GM12801 (cell line): Measurements from ENCODE around the gene MCM9.
A peak's percentile ranks its signal among the peaks of the same experiment; 100 is the strongest.

ENCODE experiments used
- CTCF ChIP-seq: IDR thresholded peaks from one replicate; pipeline ENCODE4 v1.5.1; 2011; ENCODE audit warnings: control low read depth; ENCODE audit not compliant: insufficient read length; ENCODE audit errors: extremely low read depth

Gene MCM9

GRCh38 chr6:118812970-118813369 is 122.0 kb downstream of the MCM9 start:
- no peak for TF ChIP-seq CTCF

GRCh38 chr6:118810420-118811027 is 124.4 kb downstream of the MCM9 start:
- TF ChIP-seq CTCF: no peak

- TF ChIP-seq CTCF: no peak
Observed at GRCh38 chr6:118808793-118809638, 125.9 kb downstream of the MCM9 start.

- TF ChIP-seq CTCF: no peak
Observed at GRCh38 chr6:118804091-118804490, 130.9 kb downstream of the MCM9 start.

- no peak for TF ChIP-seq CTCF
Observed at GRCh38 chr6:118801257-118801656, 133.7 kb downstream of the MCM9 start.

GRCh38 chr6:118800394-118801071 is 134.4 kb downstream of the MCM9 start:
- peak; percentile 69 for TF ChIP-seq CTCF

- no peak for TF ChIP-seq CTCF
Observed at GRCh38 chr6:118799826-118800225, 135.1 kb downstream of the MCM9 start.
